OCI-LY1 (cell line): ENCODE results near the gene CSGALNACT2.

ENCODE experiments used
- CTCF ChIP-seq: fragments of 200-600 bp; sonication (generic), shearing (Covaris generic); IDR thresholded peaks from 2 replicates; pipeline ENCODE4 v1.5.1; 2017; ENCODE audit warnings: mild to moderate bottlenecking, antibody characterized with exemption, low read length, moderate library complexity, mixed read lengths
- EZH2 ChIP-seq: fragments of 200-600 bp; sonication (generic), shearing (Covaris generic); IDR thresholded peaks from 2 replicates; pipeline ENCODE4 v1.8.0; 2017; ENCODE audit warnings: borderline replicate concordance, mixed run types, mild to moderate bottlenecking, antibody characterized with exemption, low read length, moderate library complexity, mixed read lengths

- TF ChIP-seq CTCF (no peak), EZH2 (no peak)
These were observed 47.9 kb downstream of the CSGALNACT2 start for GRCh38 chr10:43186150-43186549.
